Omental fat pad (tissue), 4 donors: Measurements from ENCODE around the gene CACNB2. TPM values are rescaled to one million over a fixed set of nuclear protein-coding genes. Genes with fewer than 3 reads are reported as not detected.
A peak's percentile ranks its signal among the peaks of the same experiment; 100 is the strongest.

ENCODE experiments used
- ATAC-seq: fragments of 150-250 bp; one replicate; pipeline ENCODE4 v1.9.1; 2016; ENCODE audit warnings: mild to moderate bottlenecking, moderate library complexity; ENCODE audit not compliant: low FRiP score
- DNase-seq: peaks from one replicate; pipeline ENCODE4 v3.0.0-alpha.2; 2019; ENCODE audit warnings: low spot score
- CTCF ChIP-seq, 3 donors: fragments of 450-650 bp; IDR thresholded peaks; one replicate each; pipeline ENCODE4 v1.5.1; 2016 to 2017; ENCODE audit warnings: antibody characterized with exemption in 3 of 3, mild to moderate bottlenecking in 3 of 3, moderate library complexity in 2 of 3
- total RNA-seq, 4 donors: library from RNA; depleted of rRNA; stranded (reverse); fragments of >200 nt; gene quantifications; one replicate each; pipeline ENCODE4 v1.1.0, GENCODE V29; 2016

Gene CACNB2
- total RNA-seq, 4 donors from 2014 or later, result 2.0 to 12.1 (median 6.1) TPM

GRCh38 chr10:18157881-18158280 is 17.7 kb downstream of the CACNB2 start:
- DNase-seq (no peak), ATAC-seq (peak; percentile 79)
- no peak for TF ChIP-seq CTCF (IDR thresholded peaks at IDR 0.05)

- no peak for TF ChIP-seq CTCF (IDR thresholded peaks at IDR 0.05)
- DNase-seq (no peak), ATAC-seq (peak; percentile 85)
These were observed 18.6 kb downstream of the CACNB2 start for GRCh38 chr10:18158773-18159265.

GRCh38 chr10:18159557-18159956 is 19.3 kb downstream of the CACNB2 start:
- DNase-seq (no peak), ATAC-seq (no peak)
- no peak for TF ChIP-seq CTCF (IDR thresholded peaks at IDR 0.05)

GRCh38 chr10:18162021-18162627 is 21.9 kb downstream of the CACNB2 start:
- ATAC-seq (no peak), DNase-seq (no peak)
- no peak for TF ChIP-seq CTCF (IDR thresholded peaks at IDR 0.05)

GRCh38 chr10:18164093-18164492 is 23.9 kb downstream of the CACNB2 start:
- no peak for TF ChIP-seq CTCF (IDR thresholded peaks at IDR 0.05)
- ATAC-seq (no peak), DNase-seq (no peak)

- DNase-seq (no peak), ATAC-seq (peak; percentile 87)
- TF ChIP-seq CTCF (IDR thresholded peaks at IDR 0.05), result no peak
These were observed 24.6 kb downstream of the CACNB2 start for GRCh38 chr10:18164748-18165361.
